ENCODE measurements around the gene UHMK1.

The UHMK1 gene

GRCh38 chr1:162497104-162497722 is 405 bp upstream of the UHMK1 start:
- H3K4me3 ChIP-seq (ENCODE audit: low read depth, low read length), result peak overlapping the region; percentile 96
- no peak for TF ChIP-seq CTCF (IDR thresholded peaks at IDR 0.05; ENCODE audit: low read depth, low read length, missing control alignments)
- DNase-seq (ENCODE audit: low read depth), result no peak

GRCh38 chr1:162498496-162498810 is 835 bp downstream of the UHMK1 start:
- no peak for DNase-seq (ENCODE audit: low read depth)

GRCh38 chr1:162500805-162501204 is 3.2 kb downstream of the UHMK1 start:
- no peak for DNase-seq (ENCODE audit: low read depth)
- H3K4me3 ChIP-seq (ENCODE audit: low read depth, low read length), result no peak overlapping the region
- TF ChIP-seq CTCF (IDR thresholded peaks at IDR 0.05; ENCODE audit: low read depth, low read length, missing control alignments), result no peak

More at GRCh38 chr1:162498496-162498810, 835 bp downstream of the UHMK1 start:
- TF ChIP-seq CTCF (IDR thresholded peaks at IDR 0.05; ENCODE audit: low read depth, low read length, missing control alignments), result no peak
- H3K4me3 ChIP-seq (ENCODE audit: low read depth, low read length), result peak overlapping the region; percentile 96

GRCh38 chr1:162502077-162502476 is 4.5 kb downstream of the UHMK1 start:
- DNase-seq (ENCODE audit: low read depth), result no peak
- H3K4me3 ChIP-seq (ENCODE audit: low read depth, low read length), result no peak overlapping the region
- TF ChIP-seq CTCF (IDR thresholded peaks at IDR 0.05; ENCODE audit: low read depth, low read length, missing control alignments), result no peak

GRCh38 chr1:162502928-162503327 is 5.3 kb downstream of the UHMK1 start:
- DNase-seq (ENCODE audit: low read depth), result no peak
- no peak overlapping the region for H3K4me3 ChIP-seq (ENCODE audit: low read depth, low read length)
- TF ChIP-seq CTCF (IDR thresholded peaks at IDR 0.05; ENCODE audit: low read depth, low read length, missing control alignments), result no peak

- TF ChIP-seq CTCF (IDR thresholded peaks at IDR 0.05; ENCODE audit: low read depth, low read length, missing control alignments), result no peak
- no peak overlapping the region for H3K4me3 ChIP-seq (ENCODE audit: low read depth, low read length)
- DNase-seq (ENCODE audit: low read depth), result no peak
Measured at GRCh38 chr1:162527314-162527713, 29.7 kb downstream of the UHMK1 start.

GRCh38 chr1:162530307-162530987 is 32.8 kb downstream of the UHMK1 start:
- TF ChIP-seq CTCF (IDR thresholded peaks at IDR 0.05; ENCODE audit: low read depth, low read length, missing control alignments), result no peak
- no peak overlapping the region; the same call in 1 of the 2 replicates for H3K4me3 ChIP-seq (ENCODE audit: low read depth, low read length)
- peak; percentile 75 for DNase-seq (ENCODE audit: low read depth)
